GM12865 (cell line): ENCODE results near the gene HNRNPH2.

ENCODE experiments used
- DNase-seq: peaks from one replicate; pipeline ENCODE4 v3.0.0; 2010; ENCODE audit warnings: low read depth
- H3K4me3 ChIP-seq: 2 replicates; pipeline ENCODE4 v1.5.1; 2011; ENCODE audit warnings: mild to moderate bottlenecking, low read depth, low read length, control low read depth
- TF ChIP-seq, protein P1 (sequence below): IDR thresholded peaks from 2 replicates; pipeline ENCODE4 v1.5.1; 2011; ENCODE audit warnings: low read length, control low read depth, low read depth, inconsistent platforms; ENCODE audit not compliant: insufficient read depth; ENCODE audit errors: missing control alignments

The HNRNPH2 gene

DNA sequence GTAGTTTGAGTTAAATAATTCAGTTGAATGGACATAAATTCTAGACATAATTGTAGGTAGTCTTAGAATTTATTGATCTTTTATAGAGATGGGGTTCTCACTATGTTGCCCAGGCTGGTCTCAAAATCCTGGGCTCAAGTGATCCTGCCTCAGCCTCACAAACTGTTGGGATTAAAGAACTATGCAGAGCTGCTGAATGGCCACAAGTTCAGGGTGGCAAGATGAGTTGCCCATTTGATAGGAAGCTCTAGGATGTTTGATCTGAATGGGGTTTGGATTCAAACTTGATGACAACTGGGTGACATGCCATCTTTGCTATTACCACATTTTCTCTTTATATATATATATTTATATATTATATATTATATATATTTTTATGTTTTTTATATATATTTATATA lies 13.7 kb upstream of the HNRNPH2 start:
- TF ChIP-seq, protein P1, sequence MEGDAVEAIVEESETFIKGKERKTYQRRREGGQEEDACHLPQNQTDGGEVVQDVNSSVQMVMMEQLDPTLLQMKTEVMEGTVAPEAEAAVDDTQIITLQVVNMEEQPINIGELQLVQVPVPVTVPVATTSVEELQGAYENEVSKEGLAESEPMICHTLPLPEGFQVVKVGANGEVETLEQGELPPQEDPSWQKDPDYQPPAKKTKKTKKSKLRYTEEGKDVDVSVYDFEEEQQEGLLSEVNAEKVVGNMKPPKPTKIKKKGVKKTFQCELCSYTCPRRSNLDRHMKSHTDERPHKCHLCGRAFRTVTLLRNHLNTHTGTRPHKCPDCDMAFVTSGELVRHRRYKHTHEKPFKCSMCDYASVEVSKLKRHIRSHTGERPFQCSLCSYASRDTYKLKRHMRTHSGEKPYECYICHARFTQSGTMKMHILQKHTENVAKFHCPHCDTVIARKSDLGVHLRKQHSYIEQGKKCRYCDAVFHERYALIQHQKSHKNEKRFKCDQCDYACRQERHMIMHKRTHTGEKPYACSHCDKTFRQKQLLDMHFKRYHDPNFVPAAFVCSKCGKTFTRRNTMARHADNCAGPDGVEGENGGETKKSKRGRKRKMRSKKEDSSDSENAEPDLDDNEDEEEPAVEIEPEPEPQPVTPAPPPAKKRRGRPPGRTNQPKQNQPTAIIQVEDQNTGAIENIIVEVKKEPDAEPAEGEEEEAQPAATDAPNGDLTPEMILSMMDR: no peak
- DNase-seq: no peak
- no peak overlapping the region for H3K4me3 ChIP-seq

DNA sequence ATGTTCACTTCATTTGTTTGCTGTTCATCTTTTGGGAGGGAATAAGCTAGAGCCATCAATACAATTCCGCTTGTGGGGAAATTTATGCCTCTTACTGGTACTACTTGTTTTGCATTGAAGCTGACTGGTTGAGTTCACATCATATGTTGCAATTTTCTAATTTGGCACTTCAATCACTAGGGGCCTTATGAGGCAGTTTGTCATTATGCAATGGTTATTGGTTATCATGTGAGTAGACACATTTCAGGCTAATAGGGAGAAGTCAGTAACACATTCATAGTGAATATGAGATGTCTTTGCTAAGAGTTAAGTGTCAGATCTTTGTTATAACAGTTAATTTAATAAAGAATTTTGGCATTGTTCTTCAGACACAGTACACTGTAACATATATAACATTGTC lies 12.2 kb upstream of the HNRNPH2 start:
- H3K4me3 ChIP-seq: no peak overlapping the region
- no peak for DNase-seq
- TF ChIP-seq, protein P1: no peak

DNA sequence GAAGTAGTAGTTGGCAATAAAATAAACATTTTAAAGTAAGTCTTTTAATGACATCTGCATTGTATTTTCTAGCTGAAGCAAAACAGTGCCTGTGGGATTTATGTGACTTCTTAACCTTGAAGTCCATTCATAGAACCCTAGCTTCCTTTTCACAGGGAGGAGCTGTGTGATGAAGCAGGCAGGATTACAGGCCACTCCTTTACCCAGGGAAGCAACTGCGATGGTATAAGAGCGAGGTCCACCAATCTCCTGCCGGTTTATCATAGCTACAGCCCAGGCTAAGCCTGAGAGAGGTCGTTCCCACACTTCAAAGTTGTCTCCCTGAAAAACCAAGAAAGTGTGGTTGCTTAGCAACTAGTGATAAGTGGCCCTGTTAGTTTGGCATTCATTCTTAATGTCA lies 10.2 kb upstream of the HNRNPH2 start:
- no peak overlapping the region for H3K4me3 ChIP-seq
- no peak for DNase-seq
- TF ChIP-seq, protein P1: no peak

DNA sequence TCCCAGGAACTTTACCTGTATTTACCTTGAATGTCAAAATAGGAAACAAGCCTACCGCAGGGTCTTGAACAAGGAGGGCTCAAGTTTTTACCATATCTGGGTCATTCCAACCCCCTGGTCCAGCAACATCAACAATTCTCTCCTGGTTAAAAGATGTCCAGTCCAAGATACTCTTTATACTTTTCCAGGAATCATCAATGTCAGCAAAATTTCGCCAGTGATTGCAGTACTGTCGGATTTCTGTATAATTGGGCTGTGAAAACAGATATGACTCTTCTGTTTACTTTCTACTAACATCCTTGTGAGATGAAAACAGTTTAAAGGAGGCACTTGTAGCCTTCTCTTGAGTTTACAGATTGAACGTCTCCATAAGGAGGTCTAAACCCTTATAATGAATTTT lies 9.3 kb upstream of the HNRNPH2 start:
- DNase-seq: no peak
- no peak overlapping the region for H3K4me3 ChIP-seq
- TF ChIP-seq, protein P1: no peak

DNA sequence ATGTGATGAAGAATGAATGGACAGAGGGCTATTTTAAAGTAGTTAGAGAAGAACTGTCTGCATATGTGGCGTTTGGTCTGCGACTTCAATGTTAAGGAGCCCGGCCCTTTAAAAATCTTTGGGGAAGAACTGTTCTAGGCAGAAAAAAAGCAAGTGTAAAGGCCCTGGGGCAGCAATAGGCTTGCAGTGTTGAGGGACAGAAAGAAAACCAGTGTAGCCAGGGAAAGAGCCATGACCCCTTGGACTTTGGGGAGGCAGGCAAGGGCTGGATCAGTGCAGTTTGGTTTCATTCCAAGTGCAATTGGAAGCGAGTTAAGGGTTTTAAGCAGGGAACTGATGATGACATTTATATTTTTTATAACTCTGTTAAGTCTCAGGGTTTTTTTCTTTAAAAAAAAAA lies 8.2 kb upstream of the HNRNPH2 start:
- TF ChIP-seq, protein P1: no peak
- no peak overlapping the region for H3K4me3 ChIP-seq
- DNase-seq: no peak

DNA sequence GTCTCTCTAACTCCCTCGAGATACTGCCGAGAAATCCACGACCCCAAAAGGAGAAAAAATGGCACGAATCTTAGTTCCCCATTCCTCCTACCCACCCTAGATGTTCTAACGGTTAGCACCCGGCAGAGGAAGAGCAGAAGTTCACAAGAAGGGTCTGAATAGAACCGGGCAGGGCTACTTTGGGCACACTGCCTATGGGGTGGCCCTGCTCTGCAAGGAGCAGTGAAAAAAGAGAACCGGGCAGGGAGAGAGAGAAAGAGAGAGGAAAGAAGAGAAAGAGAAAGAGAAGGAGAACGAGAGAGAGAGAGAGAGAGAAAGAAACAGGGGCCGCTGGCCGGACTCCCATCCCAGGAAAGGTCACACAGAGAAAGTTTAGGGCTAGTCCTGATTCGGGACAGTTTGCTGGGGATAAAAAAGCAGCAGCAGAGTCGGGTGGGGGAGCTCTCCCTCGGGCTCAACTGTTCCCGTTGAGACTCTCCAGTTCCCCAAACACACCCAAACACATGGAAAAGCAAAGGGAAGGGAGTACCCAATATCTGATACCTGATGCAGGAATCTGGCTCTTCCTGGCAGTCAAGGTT lies 765 bp upstream of the HNRNPH2 start:
- TF ChIP-seq, protein P1: no peak
- DNase-seq: no peak
- peak overlapping the region; percentile 67 for H3K4me3 ChIP-seq

DNA sequence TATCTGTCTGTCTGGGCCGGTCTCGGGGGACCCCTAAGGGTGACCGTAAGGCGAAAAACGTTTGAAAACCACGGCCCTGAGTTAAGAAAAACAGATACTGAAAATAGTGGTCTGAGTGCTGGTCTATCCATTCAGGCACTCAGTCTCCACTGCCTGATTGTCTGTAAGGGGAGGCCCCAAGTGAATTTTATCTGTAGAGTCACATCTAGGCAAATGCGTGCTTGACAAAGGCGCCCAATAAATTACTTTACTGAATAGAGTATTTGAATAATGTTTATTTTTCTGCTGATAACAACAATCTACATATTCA lies 465 bp downstream of the HNRNPH2 start:
- TF ChIP-seq, protein P1: no peak
- no peak for DNase-seq
- peak overlapping the region; percentile 78 for H3K4me3 ChIP-seq
